Ovary (tissue), 9 donors: ENCODE measurements around the gene TSPAN2. TPM values are rescaled to one million over a fixed set of nuclear protein-coding genes. Genes with fewer than 3 reads are reported as not detected.

Experiments
- DNase-seq, 5 donors: peaks; one replicate each; pipeline ENCODE4 v3.0.0-alpha.2; 2019 to 2020
- H3K27ac ChIP-seq, 2 donors: fragments of 200-600 bp; one replicate each; pipeline versions ENCODE4 v1.5.1 to v1.8.0; 2019 to 2022
- H3K27me3 ChIP-seq: fragments of 200-600 bp; one replicate; pipeline ENCODE4 v1.8.0; 2022
- H3K36me3 ChIP-seq: fragments of 200-600 bp; sonication (generic); one replicate; pipeline ENCODE4 v1.5.1; 2019
- H3K4me1 ChIP-seq: one replicate; pipeline ENCODE4 v1.8.1; 2013; ENCODE audit warnings: mild to moderate bottlenecking, moderate library complexity; ENCODE audit not compliant: insufficient read depth
- H3K4me3 ChIP-seq: fragments of 200-600 bp; sonication (generic); one replicate; pipeline ENCODE4 v1.5.1; 2017
- H3K9me3 ChIP-seq, 2 donors: fragments of 200-600 bp in 1 of 2; sonication (generic) in 1 of 2; one replicate each; pipeline versions ENCODE4 v1.5.1 to v1.8.1; 2013 to 2019; ENCODE audit warnings: mild to moderate bottlenecking in 1 of 2, moderate library complexity in 1 of 2
- EP300 ChIP-seq: sonication (generic); formaldehyde crosslinking; IDR thresholded peaks from one replicate; pipeline ENCODE4 v1.6.1; 2017; ENCODE audit warnings: antibody characterized with exemption
- POLR2A ChIP-seq: fragments of 450-650 bp; IDR thresholded peaks from one replicate; pipeline ENCODE4 v1.6.1; 2017; ENCODE audit warnings: antibody characterized with exemption, mild to moderate bottlenecking, moderate library complexity
- WGBS, 3 donors: extraction: QIAGEN DNeasy Blood & Tissue Kit in 1 of 3; methylation state at CpG; one replicate each; pipeline versions ENCODE4 v1.1.5 to v1.1.7; 2013 to 2017; 5-methylcytosine and 5-hydroxymethylcytosine counted together
- intact Hi-C, 4 donors: fragments of 100-400 bp; cut with DNase I; formaldehyde crosslinking; loops; one replicate each; pipeline versions ENCODE4 v1.11.0 to v1.15.1; 2022 to 2023
- polyA plus RNA-seq, 2 donors: library from polyadenylated mRNA; stranded (reverse); fragments of 200-250 nt in 1 of 2; fragments of 350-450 nt in 1 of 2; fragmentation: Illumina TruSeq in 1 of 2; extraction: RNeasy Lipid Tissue Mini Kit (QIAGEN cat#74804) in 1 of 2; gene quantifications; one replicate each; pipeline ENCODE4 v1.2.3, GENCODE V29; 2013 to 2014
- total RNA-seq, 7 donors: library from RNA; depleted of rRNA in 2 of 7; stranded (reverse); fragments of >200 nt in 2 of 7; fragmentation: NEBNext Ultra II Directional in 3 of 7; extraction: Animal tissue kit (Norgen Biotek cat#: 25700) in 3 of 7; gene quantifications; one replicate each; pipeline versions ENCODE4 v1.1.0 to v1.2.4, GENCODE V29; 2016 to 2023
- TF ChIP-seq, protein P1 (sequence below), 3 donors: fragments of 450-650 bp in 2 of 3; fragments of 200-600 bp in 1 of 3; IDR thresholded peaks; one replicate each; pipeline versions ENCODE4 v1.5.1 to v1.8.0; 2016 to 2022; ENCODE audit warnings: antibody characterized with exemption in 3 of 3, mild to moderate bottlenecking in 1 of 3
- donor health status: DM: no; HTN: no; CAD: no; lungs with moderate emphysema.
- donor health status: DM: no; HTN: no; CAD: no.
- donor health status: Bipolar disorder and iron deficiency.
- donor health status: DM: yes; HTN: yes; CAD: no.
- donor health status: DM: no; HTN: no; CAD: no.
- donor health status: DM: yes; HTN: yes; CAD: no.

TSPAN2 gene
- total and polyA plus RNA-seq, 9 donors, result 1.7 to 21.4 (median 4.1) TPM

DNA sequence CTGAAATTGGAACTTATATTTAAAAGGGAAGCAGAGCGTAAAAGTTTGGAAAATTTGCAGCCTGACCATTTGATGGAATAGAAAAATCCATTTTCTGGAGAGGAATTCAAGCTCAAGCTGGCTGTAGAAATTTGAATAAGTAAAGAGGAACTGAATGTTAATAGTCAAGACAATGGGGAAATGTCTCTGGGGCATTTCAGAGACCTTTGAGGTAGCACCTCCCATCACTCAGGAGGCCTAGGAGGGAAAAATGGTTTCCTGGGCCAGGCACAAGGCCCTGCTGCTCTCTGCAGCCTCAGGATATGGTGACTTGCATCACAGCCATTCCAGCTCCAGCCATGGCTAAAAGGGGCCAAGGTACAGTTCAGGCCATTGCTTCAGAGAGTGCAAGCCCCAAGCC, 77.3 kb downstream of the TSPAN2 start:
- H3K36me3 ChIP-seq, result no peaks in the 10 kb centered on the region
- TF ChIP-seq EP300 (no peak), POLR2A (no peak)
- TF ChIP-seq, protein P1, sequence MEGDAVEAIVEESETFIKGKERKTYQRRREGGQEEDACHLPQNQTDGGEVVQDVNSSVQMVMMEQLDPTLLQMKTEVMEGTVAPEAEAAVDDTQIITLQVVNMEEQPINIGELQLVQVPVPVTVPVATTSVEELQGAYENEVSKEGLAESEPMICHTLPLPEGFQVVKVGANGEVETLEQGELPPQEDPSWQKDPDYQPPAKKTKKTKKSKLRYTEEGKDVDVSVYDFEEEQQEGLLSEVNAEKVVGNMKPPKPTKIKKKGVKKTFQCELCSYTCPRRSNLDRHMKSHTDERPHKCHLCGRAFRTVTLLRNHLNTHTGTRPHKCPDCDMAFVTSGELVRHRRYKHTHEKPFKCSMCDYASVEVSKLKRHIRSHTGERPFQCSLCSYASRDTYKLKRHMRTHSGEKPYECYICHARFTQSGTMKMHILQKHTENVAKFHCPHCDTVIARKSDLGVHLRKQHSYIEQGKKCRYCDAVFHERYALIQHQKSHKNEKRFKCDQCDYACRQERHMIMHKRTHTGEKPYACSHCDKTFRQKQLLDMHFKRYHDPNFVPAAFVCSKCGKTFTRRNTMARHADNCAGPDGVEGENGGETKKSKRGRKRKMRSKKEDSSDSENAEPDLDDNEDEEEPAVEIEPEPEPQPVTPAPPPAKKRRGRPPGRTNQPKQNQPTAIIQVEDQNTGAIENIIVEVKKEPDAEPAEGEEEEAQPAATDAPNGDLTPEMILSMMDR (IDR thresholded peaks at IDR 0.05), result no peak
- DNase-seq, result no peak
- H3K9me3 ChIP-seq, result no peaks in the 10 kb centered on the region
- no peaks in the 10 kb centered on the region for H3K27me3 ChIP-seq
- no peaks in the 10 kb centered on the region for H3K4me1 ChIP-seq
- intact Hi-C loops, result no loop called here
- no peak overlapping the region for H3K4me3 ChIP-seq
- 88 to 96% (median 92%) methylated on average over 1 of the region's 1 CpG for WGBS, 3 donors
- H3K27ac ChIP-seq, result no peak overlapping the region

DNA sequence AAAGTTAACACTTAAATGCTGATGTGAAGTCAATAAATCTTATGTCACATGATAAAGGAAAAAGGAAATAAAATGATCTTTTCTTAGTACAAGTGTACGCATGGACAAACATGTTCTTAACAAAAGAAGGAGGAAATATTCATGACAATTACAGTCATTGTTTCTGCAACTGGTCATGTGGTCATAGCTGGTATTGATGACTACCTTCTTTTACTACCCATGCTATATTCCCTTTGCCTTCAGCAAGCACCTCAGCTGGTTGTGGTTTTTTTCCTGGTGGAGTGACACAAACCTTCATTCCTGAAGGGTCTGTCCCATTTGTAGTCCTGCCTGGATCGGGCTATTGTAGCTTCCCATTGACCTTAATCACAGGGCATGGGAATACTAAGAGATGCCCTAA, 83.1 kb downstream of the TSPAN2 start:
- H3K9me3 ChIP-seq, result no peaks in the 10 kb centered on the region
- no peaks in the 10 kb centered on the region for H3K27me3 ChIP-seq
- no peak for DNase-seq
- WGBS, 3 donors, result 83 to 92% (median 92%) methylated on average over 2 of the region's 2 CpGs
- intact Hi-C loops, result no loop called here
- H3K36me3 ChIP-seq, result no peaks in the 10 kb centered on the region
- TF ChIP-seq POLR2A (no peak), EP300 (no peak)
- TF ChIP-seq, protein P1 (IDR thresholded peaks at IDR 0.05), result no peak
- H3K27ac ChIP-seq, result no peak overlapping the region
- no peaks in the 10 kb centered on the region for H3K4me1 ChIP-seq
- no peak overlapping the region for H3K4me3 ChIP-seq

Other genes with a start within 250 kb of the TSPAN2 start
- gene SYCP1, start 234.6 kb downstream of the TSPAN2 start, total RNA-seq, result not detected
- under 1 TPM in 1 of 2 donors, not detected in 1; 0.13 TPM for gene SYCP1, start 234.6 kb downstream of the TSPAN2 start, polyA plus RNA-seq
- gene TSHB, start 59.7 kb downstream of the TSPAN2 start, total RNA-seq, result not detected
- not detected for gene TSHB, start 59.7 kb downstream of the TSPAN2 start, polyA plus RNA-seq
- gene NGF, start 248.7 kb upstream of the TSPAN2 start, total RNA-seq, result 10 to 100 TPM in 6 of 7 donors, 1 to 10 TPM in 1; 3.0 to 43.4 (median 14.1) TPM
- gene NGF, start 248.7 kb upstream of the TSPAN2 start, polyA plus RNA-seq, result 10 to 100 TPM in 1 of 2 donors, 1 to 10 TPM in 1; 9.3 to 42.1 TPM